ENCODE results near the gene MAP3K12. TPM values are rescaled to one million over a fixed set of nuclear protein-coding genes. Genes with fewer than 3 reads are reported as not detected.

Gene MAP3K12
- total RNA-seq, 1 donor from 2014 or later = 17.2 TPM

DNA sequence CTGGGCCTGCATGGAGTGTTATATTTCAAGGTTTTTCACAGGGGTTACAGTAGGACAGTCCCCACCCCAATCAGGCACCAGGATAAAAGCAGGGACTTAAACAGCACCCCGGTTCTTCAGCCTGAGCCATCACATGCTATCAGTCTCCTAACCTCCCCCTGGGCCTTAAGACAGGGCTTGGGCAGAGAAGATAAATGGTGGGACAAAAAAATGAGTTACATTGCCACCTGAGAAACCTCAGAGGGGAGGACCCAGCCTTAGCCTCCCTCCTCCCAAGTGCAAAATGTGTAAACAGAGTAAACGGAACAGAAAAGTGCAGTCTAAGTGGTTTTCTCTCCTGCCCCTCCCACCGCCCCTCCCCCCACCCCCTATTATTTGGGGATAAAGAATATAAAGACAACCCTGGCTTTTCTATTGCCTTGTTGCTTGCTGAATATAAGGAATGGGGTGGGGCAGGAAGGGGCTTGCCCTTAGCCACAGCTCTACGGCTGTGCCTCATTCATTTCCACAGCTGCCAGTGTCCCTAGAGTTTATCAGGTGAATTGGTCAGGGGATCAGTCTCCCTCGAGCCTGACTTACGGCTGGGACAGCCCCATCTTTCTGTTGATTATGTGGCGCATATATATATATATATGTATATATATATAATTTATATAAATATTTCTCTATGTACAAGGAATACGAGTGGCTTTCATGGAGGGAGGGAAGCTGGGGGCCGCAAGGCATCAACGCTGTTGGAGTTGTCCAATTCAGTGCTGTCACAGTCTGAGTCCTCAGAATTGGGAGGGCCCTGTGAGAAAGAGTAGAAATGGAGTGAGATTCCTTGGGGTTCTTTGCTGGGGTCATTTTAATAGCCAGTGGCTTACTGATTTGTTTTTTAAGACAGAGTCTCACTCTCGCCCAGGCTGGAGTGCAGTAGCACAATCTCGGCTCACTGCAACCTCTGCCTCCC, 18.5 kb downstream of the MAP3K12 start:
- peak overlapping the region; percentile 17 for H3K27ac ChIP-seq
- peaks cover 34% of the 10 kb centered on the region for H3K36me3 ChIP-seq
- H3K27ac Mint-ChIP-seq = no peak overlapping the region
- H3K9me3 Mint-ChIP-seq = no peaks in the 10 kb centered on the region
- H4K20me1 ChIP-seq (ENCODE audit: low read depth) = peaks cover 92% of the 10 kb centered on the region
- DNase-seq (ENCODE audit: low spot score) = no peak
- H3K9me3 ChIP-seq (ENCODE audit: low read depth) = no peaks in the 10 kb centered on the region
- no peak overlapping the region for H2AFZ ChIP-seq (replicated peaks)
- H3K36me3 Mint-ChIP-seq = peaks cover 58% of the 10 kb centered on the region
- peaks cover 47% of the 10 kb centered on the region for H3K79me2 ChIP-seq (ENCODE audit: low read depth)
- TF ChIP-seq EZH2phosphoT487 (IDR thresholded peaks at IDR 0.05) = no peak
- no peak for TF ChIP-seq EZH2 (IDR thresholded peaks at IDR 0.05)
- TF ChIP-seq, protein P1, sequence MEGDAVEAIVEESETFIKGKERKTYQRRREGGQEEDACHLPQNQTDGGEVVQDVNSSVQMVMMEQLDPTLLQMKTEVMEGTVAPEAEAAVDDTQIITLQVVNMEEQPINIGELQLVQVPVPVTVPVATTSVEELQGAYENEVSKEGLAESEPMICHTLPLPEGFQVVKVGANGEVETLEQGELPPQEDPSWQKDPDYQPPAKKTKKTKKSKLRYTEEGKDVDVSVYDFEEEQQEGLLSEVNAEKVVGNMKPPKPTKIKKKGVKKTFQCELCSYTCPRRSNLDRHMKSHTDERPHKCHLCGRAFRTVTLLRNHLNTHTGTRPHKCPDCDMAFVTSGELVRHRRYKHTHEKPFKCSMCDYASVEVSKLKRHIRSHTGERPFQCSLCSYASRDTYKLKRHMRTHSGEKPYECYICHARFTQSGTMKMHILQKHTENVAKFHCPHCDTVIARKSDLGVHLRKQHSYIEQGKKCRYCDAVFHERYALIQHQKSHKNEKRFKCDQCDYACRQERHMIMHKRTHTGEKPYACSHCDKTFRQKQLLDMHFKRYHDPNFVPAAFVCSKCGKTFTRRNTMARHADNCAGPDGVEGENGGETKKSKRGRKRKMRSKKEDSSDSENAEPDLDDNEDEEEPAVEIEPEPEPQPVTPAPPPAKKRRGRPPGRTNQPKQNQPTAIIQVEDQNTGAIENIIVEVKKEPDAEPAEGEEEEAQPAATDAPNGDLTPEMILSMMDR (IDR thresholded peaks at IDR 0.05) = no peak
- peak overlapping the region; percentile 38 for H3K4me2 ChIP-seq
- peaks cover 3% of the 10 kb centered on the region for H3K27me3 Mint-ChIP-seq (ENCODE audit: insufficient read depth, low read depth)
- no peak overlapping the region for H3K4me3 Mint-ChIP-seq
- peaks cover 96% of the 10 kb centered on the region for H3F3A ChIP-seq (ENCODE audit: low read depth)
- H3K4me3 ChIP-seq = no peak overlapping the region
- peaks cover 37% of the 10 kb centered on the region for H3K4me1 Mint-ChIP-seq
- peaks cover 50% of the 10 kb centered on the region for H3K4me1 ChIP-seq
- H3K9ac ChIP-seq = no peak overlapping the region
- H3K27me3 ChIP-seq = no peaks in the 10 kb centered on the region

GRCh38 chr12:53479331-53479730, 19.9 kb downstream of the MAP3K12 start:
- TF ChIP-seq EZH2 (IDR thresholded peaks at IDR 0.05) (no peak), EZH2phosphoT487 (IDR thresholded peaks at IDR 0.05) (no peak)
- TF ChIP-seq, protein P1 (IDR thresholded peaks at IDR 0.05) = no peak
- H3K27ac ChIP-seq = peak overlapping the region; percentile 17
- no peaks in the 10 kb centered on the region for H3K9me3 ChIP-seq (ENCODE audit: low read depth)
- H3K27me3 ChIP-seq = no peaks in the 10 kb centered on the region
- peaks cover 3% of the 10 kb centered on the region for H3K27me3 Mint-ChIP-seq (ENCODE audit: insufficient read depth, low read depth)
- H3K79me2 ChIP-seq (ENCODE audit: low read depth) = peaks cover 61% of the 10 kb centered on the region
- no peak overlapping the region for H3K4me2 ChIP-seq
- no peak overlapping the region for H3K4me3 Mint-ChIP-seq
- H3K9me3 Mint-ChIP-seq = no peaks in the 10 kb centered on the region
- peaks cover 59% of the 10 kb centered on the region for H3K36me3 Mint-ChIP-seq
- H3K9ac ChIP-seq = no peak overlapping the region
- H3F3A ChIP-seq (ENCODE audit: low read depth) = peaks cover 100% of the 10 kb centered on the region
- DNase-seq (ENCODE audit: low spot score) = no peak
- no peak overlapping the region for H3K27ac Mint-ChIP-seq
- H3K4me1 ChIP-seq = peaks cover 64% of the 10 kb centered on the region
- H3K4me1 Mint-ChIP-seq = peaks cover 49% of the 10 kb centered on the region
- peaks cover 41% of the 10 kb centered on the region for H3K36me3 ChIP-seq
- H4K20me1 ChIP-seq (ENCODE audit: low read depth) = peaks cover 98% of the 10 kb centered on the region
- no peak overlapping the region for H2AFZ ChIP-seq (replicated peaks)
- H3K4me3 ChIP-seq = no peak overlapping the region

- Mint-ChIP-seq H3K27ac (no peak overlapping the region), H3K4me3 (no peak overlapping the region), H3K36me3 (peaks cover 60% of the 10 kb centered on the region), H3K4me1 (peaks cover 54% of the 10 kb centered on the region), H3K27me3 (ENCODE audit: insufficient read depth, low read depth) (peaks cover 3% of the 10 kb centered on the region), H3K9me3 (no peaks in the 10 kb centered on the region)
- no peak overlapping the region for H2AFZ ChIP-seq (replicated peaks)
- H3K27me3 ChIP-seq = no peaks in the 10 kb centered on the region
- no peak for DNase-seq (ENCODE audit: low spot score)
- no peak overlapping the region for H3K9ac ChIP-seq
- peaks cover 100% of the 10 kb centered on the region for H3F3A ChIP-seq (ENCODE audit: low read depth)
- no peaks in the 10 kb centered on the region for H3K9me3 ChIP-seq (ENCODE audit: low read depth)
- H3K4me1 ChIP-seq = peaks cover 69% of the 10 kb centered on the region
- peaks cover 98% of the 10 kb centered on the region for H4K20me1 ChIP-seq (ENCODE audit: low read depth)
- no peak overlapping the region for H3K4me3 ChIP-seq
- H3K4me2 ChIP-seq = no peak overlapping the region
- no peak for TF ChIP-seq EZH2phosphoT487 (IDR thresholded peaks at IDR 0.05)
- TF ChIP-seq EZH2 (IDR thresholded peaks at IDR 0.05) = no peak
- TF ChIP-seq, protein P1 (IDR thresholded peaks at IDR 0.05) = no peak
- H3K36me3 ChIP-seq = peaks cover 46% of the 10 kb centered on the region
- H3K79me2 ChIP-seq (ENCODE audit: low read depth) = peaks cover 66% of the 10 kb centered on the region
- peak overlapping the region; percentile 17 for H3K27ac ChIP-seq
These were observed 20.4 kb downstream of the MAP3K12 start for GRCh38 chr12:53478865-53479264.

Data from neural progenitor cell (in vitro differentiated cells).